Left ventricle myocardium inferior (tissue), 1 donor: Measurements from ENCODE around the gene SP3. TPM values are rescaled to one million over a fixed set of nuclear protein-coding genes. Genes with fewer than 3 reads are reported as not detected.

Source experiments
- DNase-seq: peaks from one replicate; pipeline ENCODE4 v3.0.0-alpha.2; 2020
- H3K27ac ChIP-seq: fragments of 200-600 bp; replicated peaks from 2 replicates; pipeline ENCODE4 v1.8.0; 2021
- H3K27me3 ChIP-seq: fragments of 200-600 bp; 2 replicates; pipeline ENCODE4 v1.8.0; 2021; ENCODE audit warnings: low read depth
- H3K36me3 ChIP-seq: fragments of 200-600 bp; 2 replicates; pipeline ENCODE4 v1.8.0; 2021
- H3K4me1 ChIP-seq: fragments of 200-600 bp; 2 replicates; pipeline ENCODE4 v1.8.0; 2021
- H3K4me3 ChIP-seq: fragments of 200-600 bp; 2 replicates; pipeline ENCODE4 v1.8.0; 2021; ENCODE audit warnings: mild to moderate bottlenecking, moderate library complexity
- H3K9me3 ChIP-seq: fragments of 200-600 bp; replicated peaks from 2 replicates; pipeline ENCODE4 v1.8.0; 2021
- intact Hi-C: fragments of 100-400 bp; cut with micrococcal nuclease; formaldehyde crosslinking; loops from one replicate; pipeline ENCODE4 v1.11.0; 2022
- total RNA-seq: library from RNA; stranded (reverse); fragmentation: NEBNext Ultra II Directional; extraction: Animal tissue kit (Norgen Biotek cat#: 25700); gene quantifications from one replicate; pipeline ENCODE4 v1.2.1, GENCODE V29; 2021
- TF ChIP-seq, protein P1 (sequence below): fragments of 200-600 bp; IDR thresholded peaks from 2 replicates; pipeline ENCODE4 v1.8.0; 2021; ENCODE audit warnings: antibody characterized with exemption, mild to moderate bottlenecking, borderline replicate concordance
- donor health status: DM: no; HTN: yes; CAD: no; lungs with severe emphysema.

Gene SP3
- total RNA-seq, 1 donor from 2014 or later = 32.1 TPM

DNA sequence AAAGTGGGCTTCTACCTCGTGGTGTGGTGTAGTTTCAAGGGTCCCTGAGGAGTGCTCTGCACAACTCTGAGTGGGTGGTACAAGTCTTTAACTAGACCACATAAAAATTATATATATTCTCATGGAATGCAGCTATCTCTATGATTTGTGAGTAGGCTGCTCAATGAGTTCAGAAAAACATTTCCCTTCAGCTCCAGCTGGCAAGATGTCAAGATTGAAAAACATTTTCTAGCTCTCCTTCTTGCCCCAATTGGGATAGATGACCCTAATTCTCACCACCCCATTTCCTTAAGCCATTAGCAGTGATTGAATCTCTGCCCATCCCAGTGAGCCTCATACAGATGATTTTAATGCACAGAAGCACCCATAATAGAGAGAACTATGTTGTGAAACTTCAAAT lies 28.3 kb upstream of the SP3 start:
- DNase-seq = no peak
- intact Hi-C loops = no loop called here
- H3K27ac ChIP-seq = no peak overlapping the region
- H3K36me3 ChIP-seq = no peaks in the 10 kb centered on the region
- TF ChIP-seq, protein P1, sequence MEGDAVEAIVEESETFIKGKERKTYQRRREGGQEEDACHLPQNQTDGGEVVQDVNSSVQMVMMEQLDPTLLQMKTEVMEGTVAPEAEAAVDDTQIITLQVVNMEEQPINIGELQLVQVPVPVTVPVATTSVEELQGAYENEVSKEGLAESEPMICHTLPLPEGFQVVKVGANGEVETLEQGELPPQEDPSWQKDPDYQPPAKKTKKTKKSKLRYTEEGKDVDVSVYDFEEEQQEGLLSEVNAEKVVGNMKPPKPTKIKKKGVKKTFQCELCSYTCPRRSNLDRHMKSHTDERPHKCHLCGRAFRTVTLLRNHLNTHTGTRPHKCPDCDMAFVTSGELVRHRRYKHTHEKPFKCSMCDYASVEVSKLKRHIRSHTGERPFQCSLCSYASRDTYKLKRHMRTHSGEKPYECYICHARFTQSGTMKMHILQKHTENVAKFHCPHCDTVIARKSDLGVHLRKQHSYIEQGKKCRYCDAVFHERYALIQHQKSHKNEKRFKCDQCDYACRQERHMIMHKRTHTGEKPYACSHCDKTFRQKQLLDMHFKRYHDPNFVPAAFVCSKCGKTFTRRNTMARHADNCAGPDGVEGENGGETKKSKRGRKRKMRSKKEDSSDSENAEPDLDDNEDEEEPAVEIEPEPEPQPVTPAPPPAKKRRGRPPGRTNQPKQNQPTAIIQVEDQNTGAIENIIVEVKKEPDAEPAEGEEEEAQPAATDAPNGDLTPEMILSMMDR = no peak
- no peaks in the 10 kb centered on the region for H3K27me3 ChIP-seq
- H3K4me3 ChIP-seq = no peak overlapping the region
- peaks cover 76% of the 10 kb centered on the region for H3K4me1 ChIP-seq
- H3K9me3 ChIP-seq = no peaks in the 10 kb centered on the region

DNA sequence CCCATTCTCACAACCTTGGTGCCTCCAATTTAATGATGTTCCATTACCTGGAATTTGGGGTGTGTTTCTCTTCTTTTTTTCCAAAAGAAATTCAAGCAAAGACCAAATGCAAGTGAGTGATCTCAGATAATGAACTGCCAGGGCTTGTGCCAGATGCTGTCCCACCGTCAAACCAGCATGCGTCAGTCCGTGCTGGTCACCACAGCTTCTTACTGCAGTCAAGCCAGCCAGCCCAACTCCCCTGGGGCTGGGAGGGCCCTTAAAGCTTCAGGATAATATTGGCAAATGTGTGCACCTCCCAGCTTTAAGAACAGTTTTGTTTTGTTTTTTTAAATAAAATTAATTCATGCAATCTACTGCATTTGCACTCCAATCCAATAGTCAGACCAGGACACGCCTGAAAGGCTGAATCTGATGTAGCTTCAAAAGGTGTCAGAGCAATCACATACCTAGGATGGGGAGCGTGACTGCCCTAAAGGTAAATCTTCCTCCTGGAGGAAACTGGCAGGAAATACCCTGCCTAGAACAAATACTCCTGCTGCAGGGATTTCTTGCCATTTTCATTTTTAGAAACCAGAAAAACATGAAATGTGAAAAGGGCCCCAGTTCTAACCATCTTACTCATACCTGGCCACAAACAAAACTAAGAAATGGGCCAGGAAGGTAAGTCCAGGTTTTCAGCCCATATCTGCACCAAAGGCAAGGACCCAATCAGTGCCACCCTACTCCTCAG lies 26.8 kb upstream of the SP3 start:
- H3K27me3 ChIP-seq = no peaks in the 10 kb centered on the region
- peak; percentile 83 for DNase-seq
- H3K4me3 ChIP-seq = peak overlapping the region; percentile 19
- peaks cover 75% of the 10 kb centered on the region for H3K4me1 ChIP-seq
- intact Hi-C loops = no loop called here
- TF ChIP-seq, protein P1 = no peak
- H3K36me3 ChIP-seq = no peaks in the 10 kb centered on the region
- H3K27ac ChIP-seq = peak overlapping the region; percentile 87
- no peaks in the 10 kb centered on the region for H3K9me3 ChIP-seq

DNA sequence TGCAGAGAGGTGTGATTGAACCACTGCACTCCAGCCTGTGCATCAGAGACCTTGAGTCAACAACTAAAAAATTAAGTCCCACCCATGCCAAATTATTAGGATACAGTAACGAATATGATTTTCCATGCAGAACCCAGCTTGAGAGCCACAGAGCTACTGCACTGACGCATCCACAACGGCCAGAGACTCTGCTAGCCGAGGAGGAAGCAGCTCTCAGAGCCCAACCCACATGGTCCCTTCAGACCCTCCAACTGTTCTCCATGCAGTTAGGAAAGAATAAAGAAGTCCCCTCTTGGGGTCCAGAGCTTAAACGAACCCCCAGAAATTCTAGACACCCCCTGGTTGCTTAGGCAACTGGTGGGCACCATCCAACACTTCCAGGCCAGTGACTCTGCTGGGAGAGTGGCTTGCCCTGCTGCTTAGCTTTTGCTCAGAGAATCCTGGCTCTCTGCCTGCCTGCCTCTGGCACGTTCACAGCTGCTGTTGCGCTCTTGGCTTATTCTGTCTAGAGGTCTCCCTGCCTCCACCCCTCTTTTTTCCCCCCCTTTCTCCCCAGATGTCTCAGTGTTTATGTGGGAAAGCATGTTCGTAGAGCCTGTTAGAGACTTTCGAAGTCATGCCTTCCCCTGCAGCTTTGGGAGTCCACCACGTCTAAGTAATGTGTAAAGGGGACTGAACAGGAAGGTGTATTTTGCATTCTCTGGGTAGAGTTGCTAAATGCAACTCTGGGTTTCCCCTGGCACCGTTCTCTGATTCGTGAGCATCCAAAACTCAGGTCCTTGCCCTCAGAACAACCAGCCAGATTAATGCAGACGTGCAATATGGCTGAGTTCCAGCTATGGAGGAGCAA lies 26.0 kb upstream of the SP3 start:
- H3K27ac ChIP-seq = peak overlapping the region; percentile 87
- TF ChIP-seq, protein P1 = no peak
- DNase-seq = peak; percentile 85
- intact Hi-C loops = no loop called here
- peak overlapping the region; percentile 19 for H3K4me3 ChIP-seq
- H3K4me1 ChIP-seq = peaks cover 72% of the 10 kb centered on the region
- H3K9me3 ChIP-seq = no peaks in the 10 kb centered on the region
- H3K27me3 ChIP-seq = no peaks in the 10 kb centered on the region
- no peaks in the 10 kb centered on the region for H3K36me3 ChIP-seq

DNA sequence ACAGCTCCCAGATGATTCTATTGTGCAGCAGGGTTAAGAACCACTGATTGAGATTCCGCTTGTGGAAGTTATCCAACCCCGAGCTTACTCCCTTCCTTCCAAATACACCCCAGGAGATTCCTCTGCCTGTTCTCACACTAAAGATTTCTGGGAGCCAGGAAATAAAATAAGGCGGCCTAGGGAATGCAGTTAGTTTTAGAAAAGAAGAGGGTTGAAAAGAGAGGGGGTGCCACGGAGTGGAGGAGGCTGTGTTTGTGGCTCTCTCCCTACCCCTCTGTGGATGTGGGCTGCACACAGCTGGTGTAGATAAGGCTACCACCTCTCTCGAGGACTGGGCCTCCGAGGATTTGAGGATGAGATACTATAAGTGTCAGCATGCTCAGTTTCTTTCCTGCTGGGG lies 25.1 kb upstream of the SP3 start:
- intact Hi-C loops = no loop called here
- Histone ChIP-seq H3K27me3 (no peaks in the 10 kb centered on the region), H3K4me3 (peak overlapping the region; percentile 31), H3K4me1 (peaks cover 81% of the 10 kb centered on the region), H3K36me3 (no peaks in the 10 kb centered on the region), H3K27ac (peak overlapping the region; percentile 87), H3K9me3 (no peaks in the 10 kb centered on the region)
- TF ChIP-seq, protein P1 = no peak
- no peak for DNase-seq

DNA sequence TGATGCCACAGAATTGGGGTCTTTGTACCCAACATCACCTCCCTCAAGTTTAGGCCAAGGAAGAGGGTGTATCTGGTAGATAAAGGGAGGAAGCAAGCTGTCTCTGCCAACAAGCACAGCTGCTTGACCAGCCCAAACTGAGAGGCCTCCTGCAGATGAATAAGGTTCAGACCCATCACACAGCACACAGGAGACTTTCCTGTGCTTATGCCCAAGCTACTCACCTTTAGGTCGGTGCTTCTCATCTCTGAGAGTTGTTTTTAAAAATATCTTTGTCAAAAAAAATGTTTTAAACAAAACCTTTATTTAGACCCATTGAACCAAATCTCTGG lies 24.7 kb upstream of the SP3 start:
- H3K36me3 ChIP-seq = no peaks in the 10 kb centered on the region
- DNase-seq = no peak
- intact Hi-C loops = no loop called here
- no peaks in the 10 kb centered on the region for H3K9me3 ChIP-seq
- H3K4me3 ChIP-seq = peak overlapping the region; percentile 31
- H3K4me1 ChIP-seq = peaks cover 85% of the 10 kb centered on the region
- no peaks in the 10 kb centered on the region for H3K27me3 ChIP-seq
- TF ChIP-seq, protein P1 = no peak
- peak overlapping the region; percentile 87 for H3K27ac ChIP-seq
